ENCODE measurements around the gene CENPC. TPM values are rescaled to one million over a fixed set of nuclear protein-coding genes. Genes with fewer than 3 reads are reported as not detected.

Gene CENPC, protein sequence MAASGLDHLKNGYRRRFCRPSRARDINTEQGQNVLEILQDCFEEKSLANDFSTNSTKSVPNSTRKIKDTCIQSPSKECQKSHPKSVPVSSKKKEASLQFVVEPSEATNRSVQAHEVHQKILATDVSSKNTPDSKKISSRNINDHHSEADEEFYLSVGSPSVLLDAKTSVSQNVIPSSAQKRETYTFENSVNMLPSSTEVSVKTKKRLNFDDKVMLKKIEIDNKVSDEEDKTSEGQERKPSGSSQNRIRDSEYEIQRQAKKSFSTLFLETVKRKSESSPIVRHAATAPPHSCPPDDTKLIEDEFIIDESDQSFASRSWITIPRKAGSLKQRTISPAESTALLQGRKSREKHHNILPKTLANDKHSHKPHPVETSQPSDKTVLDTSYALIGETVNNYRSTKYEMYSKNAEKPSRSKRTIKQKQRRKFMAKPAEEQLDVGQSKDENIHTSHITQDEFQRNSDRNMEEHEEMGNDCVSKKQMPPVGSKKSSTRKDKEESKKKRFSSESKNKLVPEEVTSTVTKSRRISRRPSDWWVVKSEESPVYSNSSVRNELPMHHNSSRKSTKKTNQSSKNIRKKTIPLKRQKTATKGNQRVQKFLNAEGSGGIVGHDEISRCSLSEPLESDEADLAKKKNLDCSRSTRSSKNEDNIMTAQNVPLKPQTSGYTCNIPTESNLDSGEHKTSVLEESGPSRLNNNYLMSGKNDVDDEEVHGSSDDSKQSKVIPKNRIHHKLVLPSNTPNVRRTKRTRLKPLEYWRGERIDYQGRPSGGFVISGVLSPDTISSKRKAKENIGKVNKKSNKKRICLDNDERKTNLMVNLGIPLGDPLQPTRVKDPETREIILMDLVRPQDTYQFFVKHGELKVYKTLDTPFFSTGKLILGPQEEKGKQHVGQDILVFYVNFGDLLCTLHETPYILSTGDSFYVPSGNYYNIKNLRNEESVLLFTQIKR
- total RNA-seq = 10 to 100 TPM; 22.9 to 32.3 TPM
- polyA plus RNA-seq (2013, experiment 1 of 2) = 21.4 TPM
- polyA plus RNA-seq (2013, experiment 2 of 2) = 22.3 TPM
- long read RNA-seq, experiment 1, full-length matches to known transcripts = 2 of 8 reads
- long read RNA-seq, experiment 1, partial matches to known transcripts = 2 of 8 reads
- long read RNA-seq, experiment 1, other reads (novel, unspliced or antisense) = 4 of 8 reads
- long read RNA-seq, experiment 2, full-length matches to known transcripts = 26 of 36 reads
- long read RNA-seq, experiment 2, partial matches to known transcripts = 2 of 36 reads
- long read RNA-seq, experiment 2, other reads (novel, unspliced or antisense) = 8 of 36 reads
- long read RNA-seq, experiment 3, full-length matches to known transcripts = 12 of 71 reads
- long read RNA-seq, experiment 3, partial matches to known transcripts = 42 of 71 reads
- long read RNA-seq, experiment 3, other reads (novel, unspliced or antisense) = 17 of 71 reads
- long read RNA-seq, experiment 4, full-length matches to known transcripts = 3 of 31 reads
- long read RNA-seq, experiment 4, partial matches to known transcripts = 26 of 31 reads
- long read RNA-seq, experiment 4, other reads (novel, unspliced or antisense) = 2 of 31 reads

GRCh38 chr4:67545199-67546003 is at the start of gene CENPC:
Gene CENPC (minus strand): TSS chr4:67545503. CDS start chr4:67545355, 148 bp downstream.
- Histone ChIP-seq H3K4me1 (ENCODE audit: control insufficient read depth, insufficient read depth, low read length) (no peaks in the 10 kb centered on the region), H3K9me3 (ENCODE audit: control insufficient read depth, low read length) (no peaks in the 10 kb centered on the region), H3K4me3 (ENCODE audit: low read length) (peak within 1 kb of the TSS; percentile 91), H3K27me3 (ENCODE audit: control insufficient read depth, insufficient read depth, low read length, poor library complexity, severe bottlenecking) (no peaks in the 10 kb centered on the region), H3K36me3 (ENCODE audit: control insufficient read depth, insufficient read depth, low read length) (peaks cover 20% of the 10 kb centered on the region), H3K9ac (ENCODE audit: extremely low read depth, low read length, poor library complexity, severe bottlenecking) (peak within 1 kb of the TSS; percentile 95), H3K27ac (ENCODE audit: low read depth, low read length) (peak within 1 kb of the TSS; percentile 89)
- TF ChIP-seq, protein P1, sequence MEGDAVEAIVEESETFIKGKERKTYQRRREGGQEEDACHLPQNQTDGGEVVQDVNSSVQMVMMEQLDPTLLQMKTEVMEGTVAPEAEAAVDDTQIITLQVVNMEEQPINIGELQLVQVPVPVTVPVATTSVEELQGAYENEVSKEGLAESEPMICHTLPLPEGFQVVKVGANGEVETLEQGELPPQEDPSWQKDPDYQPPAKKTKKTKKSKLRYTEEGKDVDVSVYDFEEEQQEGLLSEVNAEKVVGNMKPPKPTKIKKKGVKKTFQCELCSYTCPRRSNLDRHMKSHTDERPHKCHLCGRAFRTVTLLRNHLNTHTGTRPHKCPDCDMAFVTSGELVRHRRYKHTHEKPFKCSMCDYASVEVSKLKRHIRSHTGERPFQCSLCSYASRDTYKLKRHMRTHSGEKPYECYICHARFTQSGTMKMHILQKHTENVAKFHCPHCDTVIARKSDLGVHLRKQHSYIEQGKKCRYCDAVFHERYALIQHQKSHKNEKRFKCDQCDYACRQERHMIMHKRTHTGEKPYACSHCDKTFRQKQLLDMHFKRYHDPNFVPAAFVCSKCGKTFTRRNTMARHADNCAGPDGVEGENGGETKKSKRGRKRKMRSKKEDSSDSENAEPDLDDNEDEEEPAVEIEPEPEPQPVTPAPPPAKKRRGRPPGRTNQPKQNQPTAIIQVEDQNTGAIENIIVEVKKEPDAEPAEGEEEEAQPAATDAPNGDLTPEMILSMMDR (conservative IDR thresholded peaks at IDR 0.05) = no peak
- peak; percentile 99 for DNase-seq
- Mint-ChIP-seq H3K27me3 (ENCODE audit: insufficient read depth) (no peaks in the 10 kb centered on the region), H3K4me1 (peaks cover 12% of the 10 kb centered on the region), H3K9me3 (no peaks in the 10 kb centered on the region), H3K36me3 (ENCODE audit: low read depth) (peaks cover 12% of the 10 kb centered on the region), H3K27ac (peak within 1 kb of the TSS; percentile 99), H3K4me3 (peak within 1 kb of the TSS; percentile 98)
- 0% methylated on average over 19 to 52 of the region's 53 CpGs for WGBS, 2 experiments (ENCODE audit: insufficient coverage in 1 of 2, insufficient read length in 1 of 2)

DNA sequence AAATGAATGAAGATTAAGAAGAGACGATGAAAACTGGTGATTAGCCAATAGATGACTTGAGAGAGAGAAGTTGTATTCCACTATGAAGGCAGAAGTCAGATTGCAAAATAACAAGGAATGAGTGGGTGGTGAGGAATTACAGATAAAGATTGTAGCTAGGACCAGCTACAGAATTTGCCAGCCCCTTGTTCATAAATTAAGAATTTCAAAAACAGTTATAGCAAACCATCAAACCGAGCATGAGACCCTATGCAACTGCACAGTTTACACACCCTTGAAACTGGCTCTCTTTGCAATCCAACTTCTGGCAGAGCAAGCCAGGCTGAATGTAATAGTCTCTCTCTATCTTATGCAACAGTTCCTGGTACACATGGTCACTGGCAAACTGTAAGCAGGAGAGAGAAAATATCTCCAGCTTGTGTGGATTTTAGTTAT is 48.5 kb upstream of the CENPC start:
- Histone ChIP-seq H3K4me3 (ENCODE audit: low read length) (no peak overlapping the region), H3K36me3 (ENCODE audit: control insufficient read depth, insufficient read depth, low read length) (no peaks in the 10 kb centered on the region), H3K27ac (ENCODE audit: low read depth, low read length) (no peak overlapping the region), H3K9me3 (ENCODE audit: control insufficient read depth, low read length) (no peaks in the 10 kb centered on the region), H3K4me1 (ENCODE audit: control insufficient read depth, insufficient read depth, low read length) (no peaks in the 10 kb centered on the region), H3K9ac (ENCODE audit: extremely low read depth, low read length, poor library complexity, severe bottlenecking) (no peak overlapping the region), H3K27me3 (ENCODE audit: control insufficient read depth, insufficient read depth, low read length, poor library complexity, severe bottlenecking) (no peaks in the 10 kb centered on the region)
- Mint-ChIP-seq H3K4me1 (no peaks in the 10 kb centered on the region), H3K9me3 (peaks cover 21% of the 10 kb centered on the region), H3K27me3 (ENCODE audit: insufficient read depth) (no peaks in the 10 kb centered on the region), H3K36me3 (ENCODE audit: low read depth) (peaks cover 3% of the 10 kb centered on the region), H3K4me3 (no peak overlapping the region), H3K27ac (no peak overlapping the region)
- WGBS, 2 experiments (ENCODE audit: insufficient coverage in 1 of 2, insufficient read length in 1 of 2) = 89 to 91% methylated on average over 1 to 2 of the region's 2 CpGs
- TF ChIP-seq, protein P1 (conservative IDR thresholded peaks at IDR 0.05) = no peak
- DNase-seq = no peak

Data from endodermal cell (in vitro differentiated cells).